GM12875 (cell line): ENCODE measurements around the gene CTDSP1.

Source experiments
- H3K4me3 ChIP-seq: one replicate; pipeline ENCODE4 v1.5.1; 2011; ENCODE audit warnings: low read depth, low read length, control low read depth
- CTCF ChIP-seq: IDR thresholded peaks from 2 replicates; pipeline ENCODE4 v1.5.1; 2011; ENCODE audit warnings: low read depth, mild to moderate bottlenecking, control low read depth, inconsistent platforms, low read length, moderate library complexity, borderline replicate concordance; ENCODE audit not compliant: insufficient read depth

Gene CTDSP1

GRCh38 chr2:218405086-218405745 lies 5.5 kb downstream of the CTDSP1 start:
- no peak overlapping the region for H3K4me3 ChIP-seq
- TF ChIP-seq CTCF = no peak

- TF ChIP-seq CTCF = no peak
- peak overlapping the region; percentile 32 for H3K4me3 ChIP-seq
These were observed 6.1 kb downstream of the CTDSP1 start for GRCh38 chr2:218405746-218406208.

GRCh38 chr2:218406209-218406948 lies 6.7 kb downstream of the CTDSP1 start:
- peak overlapping the region; percentile 32 for H3K4me3 ChIP-seq
- peak; percentile 88 for TF ChIP-seq CTCF

- peak overlapping the region; percentile 18 for H3K4me3 ChIP-seq
- no peak for TF ChIP-seq CTCF
These were observed 7.4 kb downstream of the CTDSP1 start for GRCh38 chr2:218406949-218407618.

GRCh38 chr2:218407717-218408116 lies 8.0 kb downstream of the CTDSP1 start:
- H3K4me3 ChIP-seq = no peak overlapping the region
- TF ChIP-seq CTCF = no peak

- TF ChIP-seq CTCF = no peak
- H3K4me3 ChIP-seq = no peak overlapping the region
These were observed 18.7 kb downstream of the CTDSP1 start for GRCh38 chr2:218418321-218418716.
